Posterior cingulate gyrus (tissue), 11 donors: ENCODE measurements around the gene PRUNE2.
"Not testable (repeated sequence)": the region's sequence is repeated elsewhere in the genome, so short reads cannot be mapped to it uniquely, and the experiment has no call there.

Experiments used
- DNase-seq, 10 donors: peaks; one replicate each; pipeline versions ENCODE4 v3.0.0 to v3.0.0-alpha.2; 2020 to 2021; ENCODE audit warnings: mixed read lengths in 3 of 10
- intact Hi-C: fragments of 100-400 bp; cut with DNase I; formaldehyde crosslinking; loops from one replicate; pipeline ENCODE4 v1.15.1; 2023

PRUNE2 gene

GRCh38 chr9:76756941-76757673, 148.8 kb downstream of the PRUNE2 start:
- DNase-seq = no peak
- intact Hi-C loops = loop anchor here (2.0 kb wide), 1 partner anchor 232 kb away; no protein-coding TSS in a partner anchor

- DNase-seq = peak in 8 of 10 donors; percentile 30 to 88 (median 52)
- intact Hi-C loops = loop anchor here (2.0 kb wide), 1 partner anchor 233 kb away; no protein-coding TSS in a partner anchor
These were observed 149.7 kb downstream of the PRUNE2 start for GRCh38 chr9:76756268-76756640.

GRCh38 chr9:76751001-76751400, 154.9 kb downstream of the PRUNE2 start:
- intact Hi-C loops = no loop called here
- no peak for DNase-seq

GRCh38 chr9:76744336-76744735, 161.6 kb downstream of the PRUNE2 start:
- intact Hi-C loops = no loop called here
- no peak for DNase-seq

GRCh38 chr9:76743931-76744330, 162.0 kb downstream of the PRUNE2 start:
- no peak for DNase-seq
- intact Hi-C loops = no loop called here

- intact Hi-C loops, DNase-seq: not testable (repeated sequence)
These were observed 163.0 kb downstream of the PRUNE2 start for GRCh38 chr9:76742890-76743289.

- DNase-seq = no peak
- intact Hi-C loops = no loop called here
These were observed 164.4 kb downstream of the PRUNE2 start for GRCh38 chr9:76741524-76741923.

GRCh38 chr9:76738402-76738801, 167.5 kb downstream of the PRUNE2 start:
- DNase-seq = no peak
- intact Hi-C loops = no loop called here

- DNase-seq = no peak
- intact Hi-C loops = no loop called here
These were observed 168.6 kb downstream of the PRUNE2 start for GRCh38 chr9:76737154-76737902.

GRCh38 chr9:76734716-76735115, 171.2 kb downstream of the PRUNE2 start:
- DNase-seq = no peak
- intact Hi-C loops = no loop called here

- no peak for DNase-seq
- intact Hi-C loops = no loop called here
These were observed 172.8 kb downstream of the PRUNE2 start for GRCh38 chr9:76733096-76733495.

- no peak for DNase-seq
- intact Hi-C loops = no loop called here
These were observed 173.5 kb downstream of the PRUNE2 start for GRCh38 chr9:76732341-76732958.

- intact Hi-C loops = no loop called here
- no peak for DNase-seq
These were observed 175.1 kb downstream of the PRUNE2 start for GRCh38 chr9:76730801-76731200.

- DNase-seq = no peak
- intact Hi-C loops = no loop called here
These were observed 175.8 kb downstream of the PRUNE2 start for GRCh38 chr9:76729980-76730737.

GRCh38 chr9:76729116-76729515, 176.8 kb downstream of the PRUNE2 start:
- DNase-seq = no peak
- intact Hi-C loops = no loop called here

- intact Hi-C loops = no loop called here
- no peak for DNase-seq
These were observed 180.0 kb downstream of the PRUNE2 start for GRCh38 chr9:76725885-76726284.

GRCh38 chr9:76725011-76725546, 180.8 kb downstream of the PRUNE2 start:
- DNase-seq = no peak
- intact Hi-C loops = no loop called here

- intact Hi-C loops = no loop called here
- no peak for DNase-seq
These were observed 185.7 kb downstream of the PRUNE2 start for GRCh38 chr9:76720245-76720644.

GRCh38 chr9:76718166-76718565, 187.7 kb downstream of the PRUNE2 start:
- intact Hi-C loops = no loop called here
- DNase-seq = no peak

GRCh38 chr9:76717613-76718012, 188.3 kb downstream of the PRUNE2 start:
- no peak for DNase-seq
- intact Hi-C loops = no loop called here

- intact Hi-C loops = no loop called here
- no peak for DNase-seq
These were observed 188.7 kb downstream of the PRUNE2 start for GRCh38 chr9:76717176-76717575.
